HG03175 (cell line): ENCODE results near the gene LRRC57.
"Not testable (repeated sequence)": the region's sequence is repeated elsewhere in the genome, so short reads cannot be mapped to it uniquely, and the experiment has no call there.

Experiments used
- ATAC-seq: cut with Tn5 transposase; IDR thresholded peaks from one replicate; pipeline ENCODE4 v1.9.1; 2021; ENCODE audit warnings: mild to moderate bottlenecking, moderate library complexity; ENCODE audit not compliant: unreplicated experiment

The LRRC57 gene

GRCh38 chr15:42548249-42549031, at the start of gene LRRC57, which contains the start of gene HAUS2:
Gene LRRC57 (minus strand): TSS chr15:42548793. CDS start chr15:42548434, 359 bp downstream.
Gene HAUS2 (plus strand): TSS chr15:42548838. CDS start chr15:42548873, 35 bp downstream.
- peak; percentile 82 for ATAC-seq

GRCh38 chr15:42595626-42596240, 47.1 kb upstream of the LRRC57 start:
- no peak for ATAC-seq

- no peak for ATAC-seq
Observed at GRCh38 chr15:42594095-42594494, 45.5 kb upstream of the LRRC57 start.

- ATAC-seq: no peak
Observed at GRCh38 chr15:42593143-42593542, 44.5 kb upstream of the LRRC57 start.

- ATAC-seq: no peak
Observed at GRCh38 chr15:42592716-42593115, 44.1 kb upstream of the LRRC57 start.

GRCh38 chr15:42591238-42591934, 42.8 kb upstream of the LRRC57 start:
- no peak for ATAC-seq

- no peak for ATAC-seq
Observed at GRCh38 chr15:42590619-42591237, 42.1 kb upstream of the LRRC57 start.

GRCh38 chr15:42584031-42584765, 35.6 kb upstream of the LRRC57 start:
- no peak for ATAC-seq

- ATAC-seq: no peak
Observed at GRCh38 chr15:42582569-42583375, 34.2 kb upstream of the LRRC57 start.

- ATAC-seq: peak; percentile 77
Observed at GRCh38 chr15:42581272-42581730, 32.7 kb upstream of the LRRC57 start.

- no peak for ATAC-seq
Observed at GRCh38 chr15:42578984-42579537, 30.5 kb upstream of the LRRC57 start.

GRCh38 chr15:42577514-42578031, 29.0 kb upstream of the LRRC57 start:
- ATAC-seq: no peak

GRCh38 chr15:42576776-42577175, 28.2 kb upstream of the LRRC57 start:
- ATAC-seq: no peak

GRCh38 chr15:42576040-42576594, 27.5 kb upstream of the LRRC57 start:
- no peak for ATAC-seq

- ATAC-seq: peak; percentile 93
Observed at GRCh38 chr15:42575188-42576039, 26.8 kb upstream of the LRRC57 start, which contains the start of gene STARD9. Gene STARD9 (plus strand): TSS chr15:42575606. CDS start chr15:42575716, 110 bp downstream.

- no peak for ATAC-seq
Observed at GRCh38 chr15:42558739-42559138, 10.1 kb upstream of the LRRC57 start.

GRCh38 chr15:42556550-42557207, 8.1 kb upstream of the LRRC57 start:
- ATAC-seq: not testable (repeated sequence)
